ENCODE results near the gene SLC25A20. TPM values are rescaled to one million over a fixed set of nuclear protein-coding genes. Genes with fewer than 3 reads are reported as not detected.
A peak's percentile ranks its signal among the peaks of the same experiment; 100 is the strongest.
"Not testable (repeated sequence)": the region's sequence is repeated elsewhere in the genome, so short reads cannot be mapped to it uniquely, and the experiment has no call there.

SLC25A20 gene
- total and polyA plus RNA-seq, 2 of the 4 experiments (the other 2 are of a cell fraction): 23.8 to 27.1 TPM

- ATAC-seq (ENCODE audit: low read depth) (no peak), DNase-seq (peak; percentile 68)
- Histone ChIP-seq H2BK15ac (ENCODE audit: low read depth, low read length) (no peak overlapping the region; the same call in 2 of the 3 replicates), H4K5ac (ENCODE audit: low read depth, low read length) (no peak overlapping the region), H4K20me1 (ENCODE audit: insufficient read depth, low read length) (peaks cover 15% of the 10 kb centered on the region), H3K56ac (ENCODE audit: extremely low read depth, insufficient read depth, low read length) (peak overlapping the region; percentile 17; the same call in 1 of the 2 replicates), H3K4ac (ENCODE audit: low read depth, low read length) (no peak overlapping the region), H3K36me3 (ENCODE audit: control insufficient read depth, insufficient read depth, low read length) (no peaks in the 10 kb centered on the region), H3K4me3 (ENCODE audit: insufficient read depth, low read depth, low read length) (no peak overlapping the region), H2BK120ac (ENCODE audit: low read depth, low read length) (no peak overlapping the region), H3K4me2 (ENCODE audit: low read depth, low read length) (no peak overlapping the region), H2BK20ac (ENCODE audit: low read depth, low read length) (no peak overlapping the region), H2AK5ac (ENCODE audit: low read depth, low read length) (no peak overlapping the region), H4K8ac (ENCODE audit: low read depth in 2 of 2, low read length in 2 of 2) (peak overlapping the region in 1 of 2 experiments; percentile 48; a peak in 1 of 4 replicates), H3K14ac (replicated peaks; ENCODE audit: low read depth, low read length) (0 out of 2 replicates have a peak overlapping the region, but pooled peaks have one; percentile 15), H3K27me3 (ENCODE audit: control insufficient read depth, insufficient read depth, low read length) (no peaks in the 10 kb centered on the region), H3K23ac (ENCODE audit: low read depth, low read length) (no peak overlapping the region), H3K9me1 (ENCODE audit: insufficient read depth, low read length) (0 out of 2 replicates have a peak, but pooled peaks cover 3% of the 10 kb centered on the region), H3K27ac (ENCODE audit: insufficient read depth, low read length) (0 out of 2 replicates have a peak overlapping the region, but pooled peaks have one; percentile 36), H3K4me1 (ENCODE audit: control insufficient read depth, insufficient read depth, low read length) (peaks cover 7% of the 10 kb centered on the region), H2AFZ (replicated peaks; ENCODE audit: low read length, poor library complexity) (peak overlapping the region; percentile 72), H3K9me3 (ENCODE audit: control insufficient read depth, insufficient read depth, low read length) (no peaks in the 10 kb centered on the region), H2BK5ac (ENCODE audit: low read depth, low read length, poor library complexity, severe bottlenecking) (no peak overlapping the region), H4K91ac (ENCODE audit: insufficient read depth, low read depth, low read length) (no peak overlapping the region), H3K79me1 (ENCODE audit: low read depth in 1 of 2, low read length in 2 of 2) (peaks cover 10 to 24% of the 10 kb centered on the region in 2 experiments; a peak in 3 of 4 replicates), H3K9ac (ENCODE audit: low read depth, low read length) (no peak overlapping the region), H3K18ac (ENCODE audit: low read depth, low read length) (peak overlapping the region; percentile 55), H2AK9ac (replicated peaks; ENCODE audit: low read depth, low read length, poor library complexity) (no peak overlapping the region)
- BruUV-seq (replicated peaks): no TSS peak
- in situ Hi-C loops (cut with MboI; ENCODE audit: low sequenced_read_pairs): no loop called here
- dilution Hi-C loops (cut with HindIII; ENCODE audit: low sequenced_read_pairs, unreplicated experiment): no loop called here
- intact Hi-C loops (cut with micrococcal nuclease): loop anchor here (5.0 kb wide), 1 partner anchor 68 kb away; the partner anchor contains the start of gene PRKAR2A
- no CpG with 5 or more reads among the region's 1 CpG for WGBS, 2 experiments (ENCODE audit: extremely low coverage in 2 of 2, insufficient read length in 1 of 2)
- CTCF ChIA-PET: no interaction called here
- POLR2A ChIA-PET (ENCODE audit: unreplicated experiment): no interaction called here
- TF ChIP-seq MXI1 (IDR thresholded peaks at IDR 0.05; ENCODE audit: borderline replicate concordance, low read depth, low read length) (peak; percentile 70; the same call in 1 of the 2 replicates), MAZ (IDR thresholded peaks at IDR 0.05; ENCODE audit: borderline replicate concordance, low read depth, low read length) (peak; percentile 53; the same call in 1 of the 2 replicates), POLR2A (IDR thresholded peaks at IDR 0.05; ENCODE audit: low read depth, low read length) (no peak), RFX5 (IDR thresholded peaks at IDR 0.05; ENCODE audit: low read depth, low read length) (no peak), ELK1 (IDR thresholded peaks at IDR 0.05; ENCODE audit: borderline replicate concordance, low read depth, low read length) (no peak), CHD1 (IDR thresholded peaks at IDR 0.05; ENCODE audit: low read depth, low read length) (no peak), RAD21 (IDR thresholded peaks at IDR 0.05; ENCODE audit: low read length) (no peak)
These were observed 16.6 kb upstream of the SLC25A20 start for GRCh38 chr3:48915296-48915695.

GRCh38 chr3:48907026-48907425 is 8.3 kb upstream of the SLC25A20 start:
- H3K56ac ChIP-seq (ENCODE audit: extremely low read depth, insufficient read depth, low read length); H3K18ac ChIP-seq (ENCODE audit: low read depth, low read length); in situ Hi-C loops (cut with MboI; ENCODE audit: low sequenced_read_pairs); H3K14ac ChIP-seq (replicated peaks; ENCODE audit: low read depth, low read length); H3K23ac ChIP-seq (ENCODE audit: low read depth, low read length); H4K91ac ChIP-seq (ENCODE audit: insufficient read depth, low read depth, low read length); ATAC-seq (ENCODE audit: low read depth); H3K79me1 ChIP-seq (ENCODE audit: low read depth in 1 of 2, low read length in 2 of 2); H3K27me3 ChIP-seq (ENCODE audit: control insufficient read depth, insufficient read depth, low read length); H3K9me3 ChIP-seq (ENCODE audit: control insufficient read depth, insufficient read depth, low read length); H3K9me1 ChIP-seq (ENCODE audit: insufficient read depth, low read length); H2AFZ ChIP-seq (replicated peaks; ENCODE audit: low read length, poor library complexity); H2BK20ac ChIP-seq (ENCODE audit: low read depth, low read length); H4K5ac ChIP-seq (ENCODE audit: low read depth, low read length); H4K20me1 ChIP-seq (ENCODE audit: insufficient read depth, low read length); BruUV-seq (replicated peaks); intact Hi-C loops (cut with micrococcal nuclease); H3K27ac ChIP-seq (ENCODE audit: insufficient read depth, low read length); H3K4me1 ChIP-seq (ENCODE audit: control insufficient read depth, insufficient read depth, low read length); DNase-seq; H3K4me3 ChIP-seq (ENCODE audit: insufficient read depth, low read depth, low read length); H3K4me2 ChIP-seq (ENCODE audit: low read depth, low read length); H2BK120ac ChIP-seq (ENCODE audit: low read depth, low read length); H2BK5ac ChIP-seq (ENCODE audit: low read depth, low read length, poor library complexity, severe bottlenecking); dilution Hi-C loops (cut with HindIII; ENCODE audit: low sequenced_read_pairs, unreplicated experiment); H2AK9ac ChIP-seq (replicated peaks; ENCODE audit: low read depth, low read length, poor library complexity); H3K4ac ChIP-seq (ENCODE audit: low read depth, low read length); H3K36me3 ChIP-seq (ENCODE audit: control insufficient read depth, insufficient read depth, low read length); H4K8ac ChIP-seq (ENCODE audit: low read depth in 2 of 2, low read length in 2 of 2); H3K9ac ChIP-seq (ENCODE audit: low read depth, low read length); H2AK5ac ChIP-seq (ENCODE audit: low read depth, low read length); POLR2A ChIA-PET (ENCODE audit: unreplicated experiment); H2BK15ac ChIP-seq (ENCODE audit: low read depth, low read length): not testable (repeated sequence)
- 93% methylated on average over 3 of the region's 13 CpGs; no CpG with 5 or more reads in 1 of the 2 experiments for WGBS, 2 experiments (ENCODE audit: extremely low coverage in 2 of 2, insufficient read length in 1 of 2)
- CTCF ChIA-PET: interaction anchor here (0.6 kb wide), 1 partner anchor 76 kb away, joined by 6 read pairs; no protein-coding TSS in a partner anchor
